PC-9 (cell line): ENCODE measurements around the gene RNASE4. TPM values are rescaled to one million over a fixed set of nuclear protein-coding genes. Genes with fewer than 3 reads are reported as not detected.

Experiments used
- BruUV-seq: library from RNA; stranded (reverse); fragments of 400-500 nt; replicated peaks from 2 replicates; lab custom pipeline; 2021; lab: Mats Ljungman, UMichigan
- CTCF ChIA-PET: fragments of 300-600 bp; sonication (Branson Sonifier 250); formaldehyde crosslinking; loops from one replicate; lab custom pipeline; 2022; ENCODE audit warnings: antibody characterized with exemption; lab: Charles Lee
- POLR2A ChIA-PET: fragments of 300-600 bp; sonication (Branson Sonifier 250); formaldehyde crosslinking; loops from one replicate; lab custom pipeline; 2022; ENCODE audit warnings: antibody characterized with exemption; ENCODE audit not compliant: unreplicated experiment; lab: Charles Lee
- DNase-seq, 2 experiments: peaks; one replicate each; pipeline versions ENCODE4 v3.0.0 to v3.0.0-alpha.2; 2015 to 2022; ENCODE audit warnings: mixed read lengths in 1 of 2
- H2AFZ ChIP-seq: fragments of 200-600 bp; sonication (generic); 2 replicates; pipeline ENCODE4 v1.8.1; 2017; ENCODE audit warnings: antibody characterized with exemption
- H3F3A ChIP-seq: fragments of 200-600 bp; sonication (generic); 2 replicates; pipeline ENCODE4 v1.8.1; 2017; ENCODE audit warnings: antibody characterized with exemption, mild to moderate bottlenecking, low read depth; ENCODE audit not compliant: insufficient read depth
- H3K27ac ChIP-seq: fragments of 200-600 bp; sonication (generic); 2 replicates; pipeline ENCODE4 v1.6.1; 2016; ENCODE audit warnings: mixed run types
- H3K27me3 ChIP-seq: fragments of 200-600 bp; sonication (generic); 2 replicates; pipeline ENCODE4 v1.6.1; 2016; ENCODE audit warnings: low read depth, mixed run types; ENCODE audit not compliant: insufficient read depth
- H3K36me3 ChIP-seq: fragments of 200-600 bp; sonication (generic); 2 replicates; pipeline ENCODE4 v1.6.1; 2016; ENCODE audit warnings: low read depth, mixed run types
- H3K4me1 ChIP-seq: fragments of 200-600 bp; sonication (generic); replicated peaks from 2 replicates; pipeline ENCODE4 v1.6.1; 2016; ENCODE audit warnings: mixed run types; ENCODE audit not compliant: insufficient read depth
- H3K4me2 ChIP-seq: fragments of 200-600 bp; sonication (generic); 2 replicates; pipeline ENCODE4 v1.6.1; 2017; ENCODE audit warnings: mixed run types
- H3K4me3 ChIP-seq: fragments of 200-600 bp; sonication (generic); 2 replicates; pipeline ENCODE4 v1.6.1; 2016; ENCODE audit warnings: mixed run types
- H3K79me2 ChIP-seq: fragments of 200-600 bp; sonication (generic); 2 replicates; pipeline ENCODE4 v1.6.1; 2017; ENCODE audit warnings: low read depth, mixed run types
- H3K9me2 ChIP-seq: fragments of 200-600 bp; sonication (generic); 2 replicates; pipeline ENCODE4 v1.8.1; 2017; ENCODE audit warnings: mild to moderate bottlenecking; ENCODE audit not compliant: insufficient read depth
- H3K9me3 ChIP-seq: fragments of 200-600 bp; sonication (generic); 2 replicates; pipeline ENCODE4 v1.8.1; 2016; ENCODE audit warnings: low read depth; ENCODE audit not compliant: insufficient read depth
- H4K20me1 ChIP-seq: fragments of 200-600 bp; sonication (generic); 2 replicates; pipeline ENCODE4 v1.8.1; 2017; ENCODE audit not compliant: insufficient read depth
- EZH2 ChIP-seq: fragments of 200-600 bp; sonication (generic); IDR thresholded peaks from 2 replicates; pipeline ENCODE4 v1.8.0; 2017; ENCODE audit warnings: antibody characterized with exemption, low read depth
- intact Hi-C: fragments of 100-400 bp; cut with micrococcal nuclease; formaldehyde crosslinking; loops from one replicate; pipeline ENCODE4 v1.10.0; 2022; ENCODE audit not compliant: unreplicated experiment
- total RNA-seq: library from RNA; stranded (reverse); gene quantifications from 2 replicates; pipeline ENCODE4 v1.2.3, GENCODE V29; 2021
- TF ChIP-seq, protein P1 (sequence below): fragments of 200-600 bp; sonication (generic); conservative IDR thresholded peaks from 2 replicates; pipeline ENCODE4 v1.6.1; 2017; ENCODE audit warnings: mixed run types, antibody characterized with exemption, mild to moderate bottlenecking, moderate library complexity

Gene RNASE4
- total RNA-seq, 1 experiment from 2014 or later, result 4.0 TPM

DNA sequence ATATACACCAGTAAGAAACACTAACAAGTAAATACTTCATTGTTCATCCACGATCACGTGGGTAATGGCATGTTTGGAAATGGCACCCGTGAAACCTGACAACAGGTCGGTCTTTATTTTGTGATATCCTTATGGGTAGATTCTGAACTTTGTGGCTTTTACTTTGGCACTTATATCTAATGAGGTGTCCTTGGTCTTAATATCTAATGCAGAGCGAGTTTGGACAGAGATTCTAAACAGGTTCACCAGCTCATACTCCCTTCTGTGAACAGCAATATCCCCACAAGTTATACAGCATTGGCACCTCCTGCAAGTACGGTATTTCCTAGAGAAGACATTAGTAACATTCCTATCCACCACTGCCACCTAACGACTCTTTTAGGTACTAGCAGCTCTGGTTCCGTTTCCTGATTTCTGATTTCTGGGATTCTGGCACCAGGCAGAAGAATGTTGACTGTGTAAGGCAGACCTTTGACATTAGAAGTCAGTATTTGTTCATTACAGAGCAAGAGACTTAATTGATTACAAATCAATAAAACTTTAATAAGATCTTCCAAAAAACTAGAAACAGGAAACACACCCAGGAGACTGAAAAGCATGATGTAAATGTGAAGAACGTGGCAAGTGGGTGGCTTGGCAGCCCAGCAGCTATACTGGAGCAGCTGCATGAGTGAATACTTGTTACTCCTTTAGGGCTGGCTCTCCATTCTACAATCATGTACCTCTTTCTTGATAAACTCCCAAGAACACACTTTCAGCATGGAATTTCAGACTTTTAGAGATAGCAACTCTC, 6.7 kb downstream of the RNASE4 start:
- H3K4me1 ChIP-seq, result no peaks in the 10 kb centered on the region
- no peaks in the 10 kb centered on the region for H3K79me2 ChIP-seq
- H2AFZ ChIP-seq, result no peak overlapping the region
- H3K9me3 ChIP-seq, result no peaks in the 10 kb centered on the region
- POLR2A ChIA-PET, result no interaction called here
- H4K20me1 ChIP-seq, result no peaks in the 10 kb centered on the region
- H3F3A ChIP-seq, result no peaks in the 10 kb centered on the region
- no peak overlapping the region for H3K4me3 ChIP-seq
- no peak overlapping the region for H3K4me2 ChIP-seq
- no peaks in the 10 kb centered on the region for H3K9me2 ChIP-seq
- intact Hi-C loops, result loop anchor here (1.0 kb wide), 1 partner anchor 28 kb away; no protein-coding TSS in a partner anchor
- no peaks in the 10 kb centered on the region for H3K27me3 ChIP-seq
- CTCF ChIA-PET, result interaction anchor here (0.6 to 1.0 kb wide), 4 partner anchors 9 to 81 kb away, joined by 3 to 9 read pairs (median 4); no protein-coding TSS in a partner anchor
- BruUV-seq, result no TSS peak
- no peak overlapping the region for H3K27ac ChIP-seq
- no peaks in the 10 kb centered on the region for H3K36me3 ChIP-seq
- TF ChIP-seq, protein P1, sequence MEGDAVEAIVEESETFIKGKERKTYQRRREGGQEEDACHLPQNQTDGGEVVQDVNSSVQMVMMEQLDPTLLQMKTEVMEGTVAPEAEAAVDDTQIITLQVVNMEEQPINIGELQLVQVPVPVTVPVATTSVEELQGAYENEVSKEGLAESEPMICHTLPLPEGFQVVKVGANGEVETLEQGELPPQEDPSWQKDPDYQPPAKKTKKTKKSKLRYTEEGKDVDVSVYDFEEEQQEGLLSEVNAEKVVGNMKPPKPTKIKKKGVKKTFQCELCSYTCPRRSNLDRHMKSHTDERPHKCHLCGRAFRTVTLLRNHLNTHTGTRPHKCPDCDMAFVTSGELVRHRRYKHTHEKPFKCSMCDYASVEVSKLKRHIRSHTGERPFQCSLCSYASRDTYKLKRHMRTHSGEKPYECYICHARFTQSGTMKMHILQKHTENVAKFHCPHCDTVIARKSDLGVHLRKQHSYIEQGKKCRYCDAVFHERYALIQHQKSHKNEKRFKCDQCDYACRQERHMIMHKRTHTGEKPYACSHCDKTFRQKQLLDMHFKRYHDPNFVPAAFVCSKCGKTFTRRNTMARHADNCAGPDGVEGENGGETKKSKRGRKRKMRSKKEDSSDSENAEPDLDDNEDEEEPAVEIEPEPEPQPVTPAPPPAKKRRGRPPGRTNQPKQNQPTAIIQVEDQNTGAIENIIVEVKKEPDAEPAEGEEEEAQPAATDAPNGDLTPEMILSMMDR, result peak; percentile 79
- TF ChIP-seq EZH2, result no peak
- peak; percentile 29 to 53 for DNase-seq

GRCh38 chr14:20692116-20692751, 7.9 kb downstream of the RNASE4 start:
- Histone ChIP-seq H3K79me2 (no peaks in the 10 kb centered on the region), H3K36me3 (no peaks in the 10 kb centered on the region), H3F3A (no peaks in the 10 kb centered on the region), H3K9me3 (no peaks in the 10 kb centered on the region), H2AFZ (no peak overlapping the region), H3K9me2 (no peaks in the 10 kb centered on the region), H3K27ac (no peak overlapping the region), H3K4me2 (no peak overlapping the region), H3K4me3 (no peak overlapping the region), H3K27me3 (no peaks in the 10 kb centered on the region), H3K4me1 (no peaks in the 10 kb centered on the region), H4K20me1 (no peaks in the 10 kb centered on the region)
- no TSS peak for BruUV-seq
- ChIA-PET POLR2A (no interaction called here), CTCF (interaction anchor here (0.5 kb wide), 1 partner anchor 279 kb away, joined by 3 read pairs; the partner anchor contains the start of gene TEP1)
- TF ChIP-seq, protein P1, result no peak
- TF ChIP-seq EZH2, result no peak
- no peak for DNase-seq
- intact Hi-C loops, result no loop called here

DNA sequence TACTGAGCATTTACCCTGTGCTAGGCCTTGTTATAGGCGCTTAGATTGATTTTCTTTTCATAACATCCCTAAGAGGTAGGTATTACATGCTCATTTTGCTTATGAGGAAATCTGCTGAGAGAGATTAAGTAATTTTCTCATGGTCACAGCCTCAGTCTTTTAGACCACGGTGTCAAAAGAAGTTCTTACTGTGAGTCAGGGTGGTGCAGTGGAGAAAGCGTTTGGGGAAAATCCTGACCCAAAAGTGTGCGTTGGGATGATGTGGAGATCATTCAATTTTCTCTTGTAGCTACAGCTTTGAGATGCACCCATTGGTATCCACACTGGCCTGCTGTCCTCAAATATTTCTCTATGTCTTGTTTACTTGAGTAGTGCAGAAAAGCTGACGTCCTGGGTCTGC, 12.4 kb downstream of the RNASE4 start:
- H3K9me2 ChIP-seq, result no peaks in the 10 kb centered on the region
- H3F3A ChIP-seq, result no peaks in the 10 kb centered on the region
- H3K36me3 ChIP-seq, result no peaks in the 10 kb centered on the region
- ChIA-PET CTCF (interaction anchor here (0.7 to 1.0 kb wide), 3 partner anchors 147 to 159 kb away, joined by 3 to 4 read pairs (median 4); no protein-coding TSS in a partner anchor), POLR2A (no interaction called here)
- intact Hi-C loops, result loop anchor here (1.0 to 5.0 kb wide), 4 partner anchors 106 to 406 kb away; partner anchors contain the start of genes RNASE1 and TMEM253
- no peaks in the 10 kb centered on the region for H3K9me3 ChIP-seq
- H2AFZ ChIP-seq, result no peak overlapping the region
- no peak overlapping the region for H3K4me2 ChIP-seq
- H3K4me3 ChIP-seq, result no peak overlapping the region
- H3K27me3 ChIP-seq, result no peaks in the 10 kb centered on the region
- H4K20me1 ChIP-seq, result no peaks in the 10 kb centered on the region
- no peaks in the 10 kb centered on the region for H3K79me2 ChIP-seq
- no peaks in the 10 kb centered on the region for H3K4me1 ChIP-seq
- no peak overlapping the region for H3K27ac ChIP-seq
- TF ChIP-seq EZH2, result no peak
- TF ChIP-seq, protein P1, result no peak
- DNase-seq, result no peak
- no TSS peak for BruUV-seq
